ENCODE results near the gene CTNND1. TPM values are rescaled to one million over a fixed set of nuclear protein-coding genes. Genes with fewer than 3 reads are reported as not detected.

Gene CTNND1
- total RNA-seq, 2 experiments from 2014 or later, result 2.4 to 4.5 TPM

DNA sequence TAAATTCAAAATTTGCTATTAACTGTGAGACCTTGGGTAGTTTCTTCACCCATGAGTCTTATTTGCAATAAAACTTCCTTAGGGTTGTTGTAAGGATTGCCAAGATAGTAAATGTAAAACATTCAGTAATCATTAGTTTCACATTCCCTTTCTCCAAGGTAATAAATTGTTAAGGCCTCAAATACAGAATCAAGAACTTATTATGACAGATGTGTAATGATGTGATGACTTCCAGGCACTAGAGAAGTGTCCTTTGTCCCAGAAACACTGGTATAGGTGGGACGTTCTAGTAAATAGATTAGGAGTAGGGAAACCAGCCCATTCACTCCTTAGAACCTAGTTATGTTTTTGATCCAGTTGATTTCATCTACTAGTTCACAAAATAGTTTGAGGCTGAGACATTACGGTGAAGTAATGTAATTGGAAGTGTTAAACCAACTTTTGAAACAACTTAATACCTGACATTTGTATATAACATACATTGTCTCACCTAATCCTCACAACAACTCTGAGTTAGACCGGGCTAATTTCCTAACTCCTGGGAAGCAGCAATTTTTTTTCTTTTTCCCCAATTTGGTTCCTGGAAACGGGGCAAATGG, 25.5 kb downstream of the CTNND1 start:
- Mint-ChIP-seq H3K27me3 (no peaks in the 10 kb centered on the region), H3K4me1 (peaks cover 16% of the 10 kb centered on the region), H3K9me3 (no peaks in the 10 kb centered on the region), H3K36me3 (ENCODE audit: low read depth) (no peaks in the 10 kb centered on the region), H3K27ac (no peak overlapping the region), H3K4me3 (no peak overlapping the region)
- ChIA-PET CTCF (interaction anchor here (1.0 to 2.7 kb wide), 2 partner anchors 14 kb away, joined by 3 to 8 read pairs; no protein-coding TSS in a partner anchor), POLR2A (no interaction called here)
- DNase-seq, result no peak

DNA sequence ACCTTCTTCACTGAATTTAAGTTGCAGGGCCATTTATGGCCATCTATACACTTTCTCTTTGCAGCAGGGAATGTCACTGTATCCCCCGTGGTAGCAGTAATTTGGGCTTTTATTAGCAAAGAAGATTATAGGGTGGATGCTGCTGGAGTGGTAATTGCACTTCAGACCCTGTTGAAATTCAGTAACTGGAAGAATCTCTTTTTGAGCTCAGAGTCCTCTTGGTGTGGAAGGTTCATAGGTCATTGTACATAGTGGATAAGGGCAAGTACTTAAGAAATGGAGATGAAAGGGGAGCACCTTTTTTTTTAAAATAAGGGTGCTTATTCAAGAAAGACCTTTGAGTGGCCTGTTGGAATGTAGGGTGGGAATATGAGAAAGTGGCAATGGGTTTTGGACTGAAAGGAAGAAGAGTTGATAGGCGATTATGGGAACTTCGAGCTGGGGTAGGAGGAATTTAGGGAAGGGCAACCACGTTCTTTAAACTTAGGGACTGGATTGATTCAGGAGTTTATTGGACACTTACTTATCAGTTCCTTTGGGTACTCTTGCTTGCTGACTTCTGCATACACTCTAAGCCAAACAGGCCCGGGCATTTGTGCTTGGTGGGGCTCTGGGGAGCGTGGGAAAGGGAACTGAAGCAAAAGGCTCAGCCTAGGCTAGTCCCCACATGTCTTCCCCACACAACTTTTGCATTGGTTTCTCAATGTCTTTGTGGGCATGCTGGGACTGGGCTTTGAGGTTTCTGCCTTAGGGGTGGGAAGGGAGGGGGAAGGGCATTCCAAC, 26.5 kb downstream of the CTNND1 start:
- Mint-ChIP-seq H3K4me1 (peaks cover 24% of the 10 kb centered on the region), H3K4me3 (no peak overlapping the region), H3K9me3 (no peaks in the 10 kb centered on the region), H3K27ac (no peak overlapping the region), H3K27me3 (no peaks in the 10 kb centered on the region), H3K36me3 (ENCODE audit: low read depth) (no peaks in the 10 kb centered on the region)
- ChIA-PET POLR2A (no interaction called here), CTCF (interaction anchor here (1.3 to 2.7 kb wide), 2 partner anchors 13 to 38 kb away, joined by 3 to 8 read pairs; no protein-coding TSS in a partner anchor)
- DNase-seq, result no peak

DNA sequence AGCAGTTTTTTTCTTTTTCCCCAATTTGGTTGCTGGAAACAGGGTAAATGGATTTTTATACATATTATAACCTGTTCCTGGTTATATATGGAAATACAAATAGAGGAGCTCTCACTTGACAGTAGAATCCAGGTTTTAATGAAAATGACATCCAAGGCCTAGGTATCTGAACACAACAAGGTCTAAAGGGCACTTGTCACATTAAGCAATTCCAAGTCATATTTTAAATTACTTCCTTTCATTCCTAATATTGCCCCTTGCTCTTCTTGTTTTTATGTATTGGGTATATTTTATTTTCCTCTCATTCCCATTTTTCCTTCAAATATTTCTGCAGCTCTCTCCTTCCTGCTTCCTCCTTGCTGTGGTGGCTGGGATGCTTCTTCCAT, 27.1 kb downstream of the CTNND1 start:
- no peaks in the 10 kb centered on the region for H3K9me3 Mint-ChIP-seq
- ChIA-PET POLR2A (no interaction called here), CTCF (interaction anchor here (1.3 to 2.7 kb wide), 2 partner anchors 12 to 38 kb away, joined by 3 to 8 read pairs; no protein-coding TSS in a partner anchor)
- no peak overlapping the region for H3K27ac Mint-ChIP-seq
- no peaks in the 10 kb centered on the region for H3K27me3 Mint-ChIP-seq
- H3K4me3 Mint-ChIP-seq, result no peak overlapping the region
- no peaks in the 10 kb centered on the region for H3K36me3 Mint-ChIP-seq (ENCODE audit: low read depth)
- DNase-seq, result no peak
- peaks cover 30% of the 10 kb centered on the region for H3K4me1 Mint-ChIP-seq

DNA sequence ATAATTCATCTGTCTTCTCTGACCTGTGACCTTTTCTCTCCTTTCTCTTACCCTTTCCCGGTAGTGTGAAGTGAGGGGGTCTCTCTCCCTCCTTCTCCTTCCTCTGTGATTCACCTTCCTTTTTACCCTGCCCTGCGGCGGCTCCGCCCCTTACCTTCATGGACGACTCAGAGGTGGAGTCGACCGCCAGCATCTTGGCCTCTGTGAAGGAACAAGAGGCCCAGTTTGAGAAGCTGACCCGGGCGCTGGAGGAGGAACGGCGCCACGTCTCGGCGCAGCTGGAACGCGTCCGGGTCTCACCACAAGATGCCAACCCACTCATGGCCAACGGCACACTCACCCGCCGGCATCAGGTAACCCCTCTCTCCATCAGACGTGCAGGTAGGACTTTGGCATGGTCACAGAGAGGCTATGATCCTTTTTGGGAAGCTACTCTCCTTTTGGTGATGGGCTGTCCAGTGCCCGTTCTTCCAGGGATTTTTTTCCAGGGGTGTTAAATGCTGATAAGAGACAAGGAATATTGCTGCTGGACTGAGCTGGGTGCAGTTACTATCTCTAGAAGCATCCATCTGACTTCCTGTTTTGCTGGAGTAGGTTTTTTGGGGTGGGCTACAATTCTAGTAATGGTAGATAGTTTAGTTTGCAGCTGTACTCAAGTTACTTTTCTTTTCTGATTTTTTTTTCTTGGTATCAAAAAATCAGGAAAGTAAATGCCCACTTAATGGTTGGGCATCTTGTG, 29.9 kb downstream of the CTNND1 start:
- POLR2A ChIA-PET, result interaction anchor here (5.9 kb wide), 1 partner anchor 50 kb away, joined by 35 read pairs; the partner anchor contains the start of gene SELENOH
- H3K27me3 Mint-ChIP-seq, result no peaks in the 10 kb centered on the region
- peak overlapping the region; percentile 89 for H3K27ac Mint-ChIP-seq
- DNase-seq, result no peak
- H3K4me1 Mint-ChIP-seq, result peaks cover 41% of the 10 kb centered on the region
- CTCF ChIA-PET, result interaction anchor here (1.1 to 1.4 kb wide), 3 partner anchors 9 to 150 kb away, joined by 3 to 5 read pairs (median 4); partner anchors contain the start of gene SELENOH
- no peak overlapping the region for H3K4me3 Mint-ChIP-seq
- H3K36me3 Mint-ChIP-seq (ENCODE audit: low read depth), result peaks cover 10% of the 10 kb centered on the region
- no peaks in the 10 kb centered on the region for H3K9me3 Mint-ChIP-seq

DNA sequence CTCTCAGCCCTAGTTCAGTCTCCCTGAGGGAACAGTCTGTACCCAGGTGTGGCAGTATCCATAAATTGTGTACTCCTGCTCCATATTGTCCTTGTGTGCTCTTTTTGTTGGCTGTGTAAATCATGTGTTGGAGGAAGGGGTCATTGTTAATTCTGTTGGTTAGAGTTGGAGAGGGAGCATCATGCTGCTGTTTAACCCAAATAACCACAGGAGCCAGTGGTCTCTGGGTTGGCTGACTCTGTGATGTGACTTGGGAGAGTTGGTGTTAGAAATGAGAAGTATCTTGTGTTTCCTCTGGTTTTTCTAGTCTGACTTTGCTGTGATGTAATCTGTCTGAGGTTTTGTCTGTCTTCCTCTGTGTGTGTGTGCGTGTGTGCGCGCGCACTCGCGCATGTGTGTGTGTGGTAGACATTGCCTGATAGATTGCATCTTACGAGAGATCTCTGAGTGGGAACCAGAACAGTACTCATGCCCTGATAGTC, 30.5 kb downstream of the CTNND1 start:
- peak overlapping the region; percentile 54 for H3K4me3 Mint-ChIP-seq
- H3K9me3 Mint-ChIP-seq, result no peaks in the 10 kb centered on the region
- DNase-seq, result peak; percentile 89
- H3K27me3 Mint-ChIP-seq, result no peaks in the 10 kb centered on the region
- H3K4me1 Mint-ChIP-seq, result peaks cover 41% of the 10 kb centered on the region
- peaks cover 13% of the 10 kb centered on the region for H3K36me3 Mint-ChIP-seq (ENCODE audit: low read depth)
- H3K27ac Mint-ChIP-seq, result peak overlapping the region; percentile 89
- CTCF ChIA-PET, result interaction anchor here (0.6 to 1.4 kb wide), 4 partner anchors 8 to 151 kb away, joined by 3 to 5 read pairs (median 4); partner anchors contain the start of genes BTBD18 and SELENOH
- POLR2A ChIA-PET, result interaction anchor here (1.0 to 5.9 kb wide), 2 partner anchors 9 to 50 kb away, joined by 3 to 35 read pairs; partner anchors contain the start of gene SELENOH

DNA sequence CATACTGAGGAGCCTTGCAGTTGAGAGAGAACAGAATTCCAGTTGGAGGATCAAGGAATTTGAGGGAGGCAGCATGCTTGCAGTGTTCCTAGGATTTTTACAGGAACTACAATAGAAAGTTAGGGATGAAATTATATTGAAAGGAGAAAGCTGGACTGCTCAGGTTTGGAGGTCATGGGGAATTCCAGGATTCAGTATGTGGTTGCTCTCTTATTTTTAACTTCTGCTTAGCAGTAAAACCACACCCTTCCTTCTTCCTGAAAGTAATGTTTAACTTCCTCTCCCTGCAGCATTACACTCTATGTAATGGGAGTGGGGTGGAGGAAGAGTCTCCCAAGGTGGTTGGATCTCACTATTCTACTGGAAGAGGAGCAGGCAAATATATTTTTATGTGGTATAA, 31.3 kb downstream of the CTNND1 start:
- H3K4me1 Mint-ChIP-seq, result peaks cover 41% of the 10 kb centered on the region
- CTCF ChIA-PET, result interaction anchor here (0.6 to 1.4 kb wide), 2 partner anchors 8 to 42 kb away, joined by 3 to 5 read pairs; partner anchors contain the start of gene BTBD18
- H3K4me3 Mint-ChIP-seq, result peak overlapping the region; percentile 23
- no peak for DNase-seq
- peaks cover 13% of the 10 kb centered on the region for H3K36me3 Mint-ChIP-seq (ENCODE audit: low read depth)
- POLR2A ChIA-PET, result interaction anchor here (1.0 to 5.9 kb wide), 2 partner anchors 8 to 51 kb away, joined by 3 to 35 read pairs; partner anchors contain the start of gene SELENOH
- H3K9me3 Mint-ChIP-seq, result no peaks in the 10 kb centered on the region
- no peaks in the 10 kb centered on the region for H3K27me3 Mint-ChIP-seq
- H3K27ac Mint-ChIP-seq, result peak overlapping the region; percentile 58

DNA sequence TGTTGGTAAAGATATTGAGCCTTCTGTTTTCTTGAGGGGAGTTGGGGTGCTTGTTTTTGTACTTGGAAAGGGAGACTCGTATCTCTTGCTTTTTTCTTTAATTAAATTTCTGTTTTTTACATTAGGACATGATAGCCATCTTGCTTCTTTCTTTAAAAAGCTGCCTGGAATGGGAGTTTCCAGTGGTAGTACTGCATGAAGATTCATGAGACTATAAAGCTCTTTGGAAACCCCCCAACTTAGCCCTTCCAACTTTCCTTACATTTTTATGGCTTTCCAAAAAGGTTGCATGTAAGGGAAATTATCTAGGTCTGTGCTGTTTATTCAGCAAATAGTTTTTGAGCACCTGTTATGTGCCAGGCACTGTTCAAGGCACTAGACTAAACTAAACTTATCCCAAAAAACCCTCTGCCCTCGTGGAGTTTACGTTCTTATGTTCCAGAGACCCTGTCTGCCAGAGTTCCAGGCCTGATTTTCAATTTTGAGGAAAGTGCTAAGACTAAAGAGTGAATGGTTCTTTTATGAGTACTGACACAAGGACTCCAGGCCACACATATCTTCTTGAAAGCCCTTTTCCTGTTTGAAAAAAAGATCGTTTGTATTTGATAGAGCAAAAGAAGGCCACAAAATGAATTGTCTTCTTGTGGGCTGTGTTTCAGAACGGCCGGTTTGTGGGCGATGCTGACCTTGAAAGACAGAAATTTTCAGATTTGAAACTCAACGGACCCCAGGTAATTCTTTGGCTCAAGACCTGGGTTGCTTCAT, 31.9 kb downstream of the CTNND1 start:
- Mint-ChIP-seq H3K36me3 (ENCODE audit: low read depth) (peaks cover 13% of the 10 kb centered on the region), H3K4me1 (peaks cover 42% of the 10 kb centered on the region), H3K4me3 (peak overlapping the region; percentile 23), H3K9me3 (no peaks in the 10 kb centered on the region), H3K27ac (peak overlapping the region; percentile 58), H3K27me3 (no peaks in the 10 kb centered on the region)
- POLR2A ChIA-PET, result interaction anchor here (1.0 to 5.9 kb wide), 2 partner anchors 7 to 52 kb away, joined by 3 to 35 read pairs; partner anchors contain the start of gene SELENOH
- no peak for DNase-seq
- CTCF ChIA-PET, result no interaction called here

DNA sequence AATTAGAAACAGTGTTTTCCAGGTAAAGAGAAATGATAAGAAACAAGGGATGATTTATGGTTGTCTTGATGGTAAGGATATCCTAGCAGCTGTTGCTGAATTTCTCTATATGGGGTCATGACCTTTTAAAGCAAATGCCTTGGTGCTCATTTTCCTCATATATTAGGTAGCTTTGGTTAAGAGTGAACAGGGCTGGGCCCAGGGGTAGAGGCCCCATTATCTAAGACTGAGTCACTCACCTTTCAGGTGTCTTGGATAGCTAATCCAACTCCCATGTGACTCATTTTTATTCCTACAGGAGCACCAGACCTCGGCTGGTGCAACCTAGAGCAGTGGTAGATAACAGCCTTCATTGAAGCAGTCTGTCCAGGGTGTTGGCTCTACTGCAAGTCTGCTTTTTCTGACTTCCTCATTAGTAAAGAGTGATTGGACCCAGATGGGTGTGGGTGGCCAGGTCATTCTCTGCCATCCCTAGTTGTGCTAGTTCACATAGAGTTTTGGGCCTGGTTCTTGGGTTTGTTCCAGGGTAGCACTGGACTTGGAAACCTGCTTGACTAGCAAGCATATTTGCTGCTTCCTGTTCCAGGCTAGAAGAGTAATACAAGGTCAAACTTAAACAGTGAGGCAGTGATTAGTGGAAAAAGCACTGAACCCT, 37.4 kb downstream of the CTNND1 start:
- DNase-seq, result no peak
- Mint-ChIP-seq H3K36me3 (ENCODE audit: low read depth) (peaks cover 13% of the 10 kb centered on the region), H3K9me3 (no peaks in the 10 kb centered on the region), H3K27ac (peak overlapping the region; percentile 2), H3K27me3 (no peaks in the 10 kb centered on the region), H3K4me1 (peaks cover 37% of the 10 kb centered on the region), H3K4me3 (no peak overlapping the region)
- CTCF ChIA-PET, result interaction anchor here (1.0 to 3.6 kb wide), 10 partner anchors 34 to 155 kb away, joined by 3 to 60 read pairs (median 14); partner anchors contain the start of genes BTBD18 and SELENOH
- POLR2A ChIA-PET, result interaction anchor here (3.1 kb wide), 1 partner anchor 57 kb away, joined by 18 read pairs; the partner anchor contains the start of gene SELENOH

DNA sequence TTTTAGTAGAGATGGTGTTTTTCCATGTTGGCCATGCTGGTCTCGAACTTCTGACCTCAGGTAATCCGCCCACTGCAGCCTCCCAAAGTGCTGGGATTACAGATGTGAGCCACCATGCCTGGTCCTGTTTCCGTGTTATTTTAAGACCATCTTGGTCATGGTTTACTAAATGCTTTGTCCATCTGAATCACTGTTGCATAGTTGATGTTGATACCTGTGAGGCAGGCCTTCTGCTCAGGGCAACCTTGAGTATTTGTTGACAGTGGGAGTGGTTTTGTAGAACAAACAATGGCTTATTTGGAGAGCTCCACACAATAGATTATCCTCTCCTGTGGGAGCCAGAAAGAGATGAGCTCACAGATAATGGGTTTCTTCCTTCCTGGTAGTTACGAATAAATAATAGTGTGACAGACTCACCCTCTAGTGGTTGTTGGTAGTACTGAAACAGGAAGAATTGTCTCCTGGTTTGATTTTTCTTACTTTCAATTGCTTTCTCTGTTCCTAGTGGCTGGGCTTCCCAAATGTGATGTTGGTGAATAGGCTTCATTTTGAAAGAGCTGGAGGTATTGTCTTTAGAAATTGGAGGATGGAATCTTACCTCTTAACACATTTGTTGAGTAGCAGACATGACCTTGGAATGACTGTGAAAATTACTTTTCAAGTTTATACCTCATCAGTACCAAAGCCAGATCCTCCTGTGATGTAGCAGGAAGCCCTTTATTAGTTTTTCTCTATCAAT, 39.0 kb downstream of the CTNND1 start:
- H3K27me3 Mint-ChIP-seq, result no peaks in the 10 kb centered on the region
- peaks cover 30% of the 10 kb centered on the region for H3K4me1 Mint-ChIP-seq
- CTCF ChIA-PET, result interaction anchor here (0.6 to 3.6 kb wide), 51 partner anchors 8 to 768 kb away, joined by 3 to 60 read pairs (median 5); partner anchors contain the start of genes BTBD18, MED19, SELENOH and SLC43A3
- no peak overlapping the region for H3K4me3 Mint-ChIP-seq
- POLR2A ChIA-PET, result interaction anchor here (0.9 to 3.1 kb wide), 12 partner anchors 8 to 121 kb away, joined by 3 to 18 read pairs (median 4); partner anchors contain the start of genes BTBD18, MED19, SELENOH and TMX2
- no peaks in the 10 kb centered on the region for H3K9me3 Mint-ChIP-seq
- H3K36me3 Mint-ChIP-seq (ENCODE audit: low read depth), result peaks cover 9% of the 10 kb centered on the region
- DNase-seq, result no peak
- peak overlapping the region; percentile 49 for H3K27ac Mint-ChIP-seq

DNA sequence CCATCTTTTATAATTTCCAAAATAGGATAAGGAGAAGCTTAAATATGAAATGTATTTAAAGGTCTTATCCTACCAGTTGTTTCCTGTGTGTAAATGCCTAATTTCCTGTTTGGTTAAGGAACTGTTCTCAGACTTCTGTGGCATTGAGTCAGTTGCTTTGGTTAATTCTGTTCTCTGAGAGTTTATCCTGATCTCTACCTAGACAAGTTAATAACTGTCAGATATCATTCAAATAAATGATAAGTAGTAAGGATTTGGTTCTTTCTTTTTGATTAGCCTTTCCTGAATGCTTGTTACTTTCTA, 39.5 kb downstream of the CTNND1 start:
- H3K4me1 Mint-ChIP-seq, result peaks cover 30% of the 10 kb centered on the region
- H3K9me3 Mint-ChIP-seq, result no peaks in the 10 kb centered on the region
- ChIA-PET CTCF (interaction anchor here (0.6 to 3.6 kb wide), 41 partner anchors 8 to 767 kb away, joined by 3 to 60 read pairs (median 7); partner anchors contain the start of genes BTBD18, MED19, SELENOH and SLC43A3), POLR2A (interaction anchor here (1.0 to 3.1 kb wide), 11 partner anchors 8 to 121 kb away, joined by 3 to 18 read pairs (median 4); partner anchors contain the start of genes BTBD18, MED19, SELENOH and TMX2)
- peaks cover 6% of the 10 kb centered on the region for H3K36me3 Mint-ChIP-seq (ENCODE audit: low read depth)
- no peaks in the 10 kb centered on the region for H3K27me3 Mint-ChIP-seq
- no peak for DNase-seq
- H3K4me3 Mint-ChIP-seq, result no peak overlapping the region
- H3K27ac Mint-ChIP-seq, result no peak overlapping the region

DNA sequence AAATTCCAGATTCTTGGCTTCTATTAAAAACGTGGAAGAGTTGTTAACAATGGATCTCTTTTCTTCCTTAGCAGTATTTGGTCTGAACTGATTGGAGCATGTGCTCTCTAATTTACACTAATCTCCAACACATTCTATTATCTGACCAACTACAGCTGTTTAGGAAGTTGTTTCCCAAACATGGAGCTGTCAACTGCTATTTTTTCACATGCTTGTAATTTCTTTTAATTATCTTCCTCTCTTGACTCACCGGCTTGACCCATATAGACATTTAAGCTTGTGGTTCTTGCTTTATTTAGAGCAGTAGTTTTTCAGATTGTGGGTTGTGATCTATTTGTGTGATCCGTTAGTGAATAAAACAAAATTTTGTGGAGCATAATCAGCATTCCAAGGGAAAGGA, 40.8 kb downstream of the CTNND1 start:
- ChIA-PET POLR2A (interaction anchor here (1.0 kb wide), 1 partner anchor 37 kb away, joined by 3 read pairs; no protein-coding TSS in a partner anchor), CTCF (interaction anchor here (1.7 kb wide), 1 partner anchor 43 kb away, joined by 3 read pairs; no protein-coding TSS in a partner anchor)
- no peak for DNase-seq
- no peaks in the 10 kb centered on the region for H3K27me3 Mint-ChIP-seq
- no peak overlapping the region for H3K27ac Mint-ChIP-seq
- no peaks in the 10 kb centered on the region for H3K9me3 Mint-ChIP-seq
- H3K4me3 Mint-ChIP-seq, result no peak overlapping the region
- no peaks in the 10 kb centered on the region for H3K36me3 Mint-ChIP-seq (ENCODE audit: low read depth)
- H3K4me1 Mint-ChIP-seq, result peaks cover 30% of the 10 kb centered on the region

Data from activated CD4-positive, alpha-beta memory T cell treated with anti-CD3 and anti-CD28 coated beads, Interleukin-2, amount 10 ng/mL, durations not matched to agents 7 days and 5 days (primary cell).